HEK293 (cell line): ENCODE results near the gene SFSWAP.

Experiments used
- GLI4 ChIP-seq: fragments of 450-650 bp; formaldehyde crosslinking; IDR thresholded peaks from 2 replicates; pipeline ENCODE4 v1.5.1; 2016; ENCODE audit warnings: missing biosample characterization, missing genetic modification characterization
- GLIS2 ChIP-seq: fragments of 450-650 bp; formaldehyde crosslinking; IDR thresholded peaks from 2 replicates; pipeline ENCODE4 v1.5.1; 2016; ENCODE audit warnings: missing biosample characterization, missing genetic modification characterization
- HOXA7 ChIP-seq: sonication (generic); formaldehyde crosslinking; IDR thresholded peaks from 2 replicates; pipeline ENCODE4 v1.8.1; 2022; ENCODE audit warnings: missing genetic modification reagents, borderline replicate concordance
- KLF9 ChIP-seq: fragments of 450-650 bp; formaldehyde crosslinking; IDR thresholded peaks from 2 replicates; pipeline ENCODE4 v1.5.1; 2016; ENCODE audit warnings: missing biosample characterization, missing genetic modification characterization, low read depth
- PRDM1 ChIP-seq: fragments of 450-650 bp; formaldehyde crosslinking; IDR thresholded peaks from 2 replicates; pipeline ENCODE4; 2016; ENCODE audit warnings: missing biosample characterization, missing genetic modification characterization
- ZBTB20 ChIP-seq: fragments of 450-650 bp; formaldehyde crosslinking; IDR thresholded peaks from 2 replicates; pipeline ENCODE4 v1.5.1; 2016; ENCODE audit warnings: missing biosample characterization, missing genetic modification characterization
- ZBTB26 ChIP-seq: fragments of 450-650 bp; formaldehyde crosslinking; optimal IDR thresholded peaks from 2 replicates; pipeline ENCODE3; 2016; ENCODE audit warnings: missing biosample characterization, mild to moderate bottlenecking, missing genetic modification characterization
- ZBTB44 ChIP-seq: fragments of 450-650 bp; IDR thresholded peaks from 2 replicates; pipeline ENCODE4 v1.5.1; 2018; ENCODE audit warnings: missing biosample characterization, mild to moderate bottlenecking, missing genetic modification characterization
- ZBTB48 ChIP-seq: fragments of 450-650 bp; formaldehyde crosslinking; IDR thresholded peaks from 2 replicates; pipeline ENCODE4 v1.5.1; 2016; ENCODE audit warnings: missing biosample characterization, missing genetic modification characterization
- ZBTB7A ChIP-seq: fragments of 450-650 bp; formaldehyde crosslinking; IDR thresholded peaks from 2 replicates; pipeline ENCODE4 v1.5.1; 2016; ENCODE audit warnings: low read depth, missing biosample characterization, missing genetic modification characterization
- ZBTB8A ChIP-seq: fragments of 450-650 bp; formaldehyde crosslinking; IDR thresholded peaks from 2 replicates; pipeline ENCODE4 v1.5.1; 2016; ENCODE audit warnings: missing biosample characterization, missing genetic modification characterization
- ZFP3 ChIP-seq: fragments of 450-650 bp; formaldehyde crosslinking; IDR thresholded peaks from 2 replicates; pipeline ENCODE4 v1.5.1; 2016; ENCODE audit warnings: low read depth, missing biosample characterization, missing genetic modification characterization
- ZNF121 ChIP-seq: fragments of 450-650 bp; formaldehyde crosslinking; IDR thresholded peaks from 2 replicates; pipeline ENCODE4 v1.5.1; 2016; ENCODE audit warnings: missing biosample characterization, missing genetic modification characterization
- ZNF2 ChIP-seq: fragments of 450-650 bp; formaldehyde crosslinking; IDR thresholded peaks from 2 replicates; pipeline ENCODE4 v1.5.1; 2016; ENCODE audit warnings: missing biosample characterization, missing genetic modification characterization
- ZNF214 ChIP-seq: fragments of 450-650 bp; formaldehyde crosslinking; IDR thresholded peaks from 2 replicates; pipeline ENCODE4 v1.5.1; 2017; ENCODE audit warnings: missing biosample characterization, mild to moderate bottlenecking, missing genetic modification characterization, borderline replicate concordance
- ZNF266 ChIP-seq: fragments of 450-650 bp; formaldehyde crosslinking; IDR thresholded peaks from 2 replicates; pipeline ENCODE4 v1.5.1; 2016; ENCODE audit warnings: missing biosample characterization, missing genetic modification characterization, low read depth
- ZNF274 ChIP-seq, 2 experiments: fragments of 200-500 bp in 1 of 2; fragments of 450-650 bp in 1 of 2; sonication (Bioruptor generic) in 1 of 2; formaldehyde crosslinking in 1 of 2; IDR thresholded peaks; 2 replicates each; pipeline versions ENCODE4 v1.5.1 to v1.6.1; 2014 to 2016; ENCODE audit warnings: borderline replicate concordance in 1 of 2, inconsistent platforms in 1 of 2, low read length in 1 of 2, missing biosample characterization in 1 of 2, missing genetic modification characterization in 1 of 2
- ZNF302 ChIP-seq: fragments of 450-650 bp; formaldehyde crosslinking; IDR thresholded peaks from 2 replicates; pipeline ENCODE4 v1.5.1; 2016; ENCODE audit warnings: missing biosample characterization, missing genetic modification characterization, low read depth
- ZNF341 ChIP-seq: fragments of 450-650 bp; formaldehyde crosslinking; IDR thresholded peaks from 2 replicates; pipeline ENCODE4; 2016; ENCODE audit warnings: low read depth, missing biosample characterization, missing genetic modification characterization
- ZNF350 ChIP-seq: fragments of 450-650 bp; formaldehyde crosslinking; IDR thresholded peaks from 2 replicates; pipeline ENCODE4 v1.5.0; 2017; ENCODE audit warnings: missing biosample characterization, mild to moderate bottlenecking, missing genetic modification characterization
- ZNF423 ChIP-seq: fragments of 450-650 bp; formaldehyde crosslinking; IDR thresholded peaks from 2 replicates; pipeline ENCODE4 v1.5.1; 2016; ENCODE audit warnings: missing biosample characterization, missing genetic modification characterization
- ZNF426 ChIP-seq: fragments of 450-650 bp; formaldehyde crosslinking; IDR thresholded peaks from 2 replicates; pipeline ENCODE4 v1.5.1; 2017; ENCODE audit warnings: missing biosample characterization, missing genetic modification characterization, mild to moderate bottlenecking, inconsistent platforms, moderate library complexity
- ZNF473 ChIP-seq: fragments of 450-650 bp; formaldehyde crosslinking; IDR thresholded peaks from 2 replicates; pipeline ENCODE4 v1.5.1; 2017; ENCODE audit warnings: missing biosample characterization, missing genetic modification characterization
- ZNF530 ChIP-seq: fragments of 450-650 bp; formaldehyde crosslinking; IDR thresholded peaks from 2 replicates; pipeline ENCODE4 v1.5.1; 2016; ENCODE audit warnings: low read depth, missing biosample characterization, missing genetic modification characterization
- ZNF585B ChIP-seq: fragments of 450-650 bp; formaldehyde crosslinking; IDR thresholded peaks from 2 replicates; pipeline ENCODE4 v1.5.1; 2016; ENCODE audit warnings: missing biosample characterization, missing genetic modification characterization
- ZNF645 ChIP-seq: fragments of 450-650 bp; formaldehyde crosslinking; IDR thresholded peaks from 2 replicates; pipeline ENCODE4; 2016; ENCODE audit warnings: missing biosample characterization, missing genetic modification characterization
- ZNF692 ChIP-seq: fragments of 450-650 bp; formaldehyde crosslinking; IDR thresholded peaks from 2 replicates; pipeline ENCODE4 v1.5.1; 2016; ENCODE audit warnings: missing biosample characterization, missing genetic modification characterization
- ZSCAN5A ChIP-seq: fragments of 450-650 bp; formaldehyde crosslinking; IDR thresholded peaks from 2 replicates; pipeline ENCODE4 v1.5.1; 2016; ENCODE audit warnings: missing biosample characterization, missing genetic modification characterization

SFSWAP gene

GRCh38 chr12:131830335-131830913, 119.5 kb downstream of the SFSWAP start (continued):
- TF ChIP-seq ZBTB44 (tag by site-specific recombination) (no peak), HOXA7 (no peak), ZNF530 (tag by site-specific recombination) (no peak), ZNF341 (tag by site-specific recombination) (no peak), ZBTB8A (peak; percentile 92), ZFP3 (tag by site-specific recombination) (no peak), GLIS2 (tag by site-specific recombination) (peak; percentile 92), ZNF585B (tag by site-specific recombination) (no peak), ZBTB48 (tag by site-specific recombination) (no peak), ZBTB20 (tag by site-specific recombination) (peak; percentile 81), ZNF423 (tag by site-specific recombination) (peak; percentile 74), ZNF2 (tag by site-specific recombination) (0 out of 2 replicates have a peak, but pooled peaks have one; percentile 38), ZNF121 (tag by site-specific recombination) (no peak), KLF9 (tag by site-specific recombination) (no peak; the same call in 1 of the 2 replicates), ZNF426 (tag by site-specific recombination) (no peak), PRDM1 (tag by site-specific recombination) (no peak), ZNF645 (tag by site-specific recombination) (no peak), ZBTB7A (tag by site-specific recombination) (no peak; the same call in 1 of the 2 replicates), GLI4 (tag by site-specific recombination) (no peak), ZBTB26 (tag by site-specific recombination) (peak; percentile 77), ZNF302 (no peak), ZSCAN5A (tag by site-specific recombination) (no peak), ZNF214 (no peak), ZNF274 (IDR thresholded peaks at IDR 0.05; ENCODE audit: low read length) (no peak), ZNF274 (tag by site-specific recombination; IDR thresholded peaks at IDR 0.05; ENCODE audit: borderline replicate concordance) (no peak), ZNF266 (no peak), ZNF350 (no peak), ZNF473 (tag by site-specific recombination) (no peak), ZNF692 (tag by site-specific recombination) (peak; percentile 64; the same call in 1 of the 2 replicates)
- TF ChIP-seq, all 188 proteins: peak for 34
